HL-60 (cell line): ENCODE results near the gene CEACAM6.

Experiments used
- DNase-seq, 2 experiments: peaks; one replicate each; pipeline ENCODE4 v3.0.0-alpha.2; 2010 to 2020; ENCODE audit warnings: low read depth in 1 of 2, low spot score in 1 of 2
- H3K27ac ChIP-seq: fragments of 250-450 bp; sonication (Bioruptor Pico); replicated peaks from 2 replicates; pipeline ENCODE4 v1.5.1; 2020; ENCODE audit warnings: mild to moderate bottlenecking, moderate library complexity
- H3K27me3 ChIP-seq: fragments of 250-450 bp; sonication (Bioruptor Pico); 2 replicates; pipeline ENCODE4 v1.5.1; 2021; ENCODE audit warnings: mild to moderate bottlenecking, moderate library complexity; ENCODE audit not compliant: insufficient read depth, poor library complexity, severe bottlenecking
- H3K4me3 ChIP-seq: replicated peaks from 2 replicates; pipeline ENCODE4 v1.5.1; 2011; ENCODE audit warnings: mild to moderate bottlenecking, control low read depth, low read length; ENCODE audit not compliant: insufficient read depth
- CTCF ChIP-seq: IDR thresholded peaks from one replicate; pipeline ENCODE4 v1.5.1; 2011; ENCODE audit warnings: low read length, control low read depth, inconsistent platforms; ENCODE audit not compliant: insufficient read depth
- GABPA ChIP-seq: IDR thresholded peaks from 2 replicates; pipeline ENCODE4 v1.6.1; 2012; ENCODE audit warnings: low read depth
- POLR2AphosphoS5 ChIP-seq: IDR thresholded peaks from 2 replicates; pipeline ENCODE4 v1.6.1; 2012; ENCODE audit warnings: low read depth
- SPI1 ChIP-seq: IDR thresholded peaks from 2 replicates; pipeline ENCODE4 v1.6.1; 2012; ENCODE audit warnings: low read depth, mild to moderate bottlenecking, borderline replicate concordance
- TF ChIP-seq, protein P1 (sequence below): IDR thresholded peaks from 2 replicates; pipeline ENCODE4 v1.6.1; 2012; ENCODE audit warnings: low read depth; ENCODE audit not compliant: insufficient replicate concordance

The CEACAM6 gene

GRCh38 chr19:41792513-41793413 lies 37.4 kb downstream of the CEACAM6 start:
- DNase-seq = peak; percentile 59 to 69
- H3K4me3 ChIP-seq = no peak overlapping the region
- H3K27ac ChIP-seq = no peak overlapping the region
- no peak for TF ChIP-seq GABPA
- TF ChIP-seq CTCF = peak; percentile 69
- TF ChIP-seq SPI1 = peak; percentile 53; the same call in 1 of the 2 replicates
- no peaks in the 10 kb centered on the region for H3K27me3 ChIP-seq

- Histone ChIP-seq H3K27me3 (no peaks in the 10 kb centered on the region), H3K27ac (no peak overlapping the region), H3K4me3 (no peak overlapping the region)
- TF ChIP-seq GABPA (no peak), POLR2AphosphoS5 (no peak), CTCF (no peak), SPI1 (no peak)
- TF ChIP-seq, protein P1, sequence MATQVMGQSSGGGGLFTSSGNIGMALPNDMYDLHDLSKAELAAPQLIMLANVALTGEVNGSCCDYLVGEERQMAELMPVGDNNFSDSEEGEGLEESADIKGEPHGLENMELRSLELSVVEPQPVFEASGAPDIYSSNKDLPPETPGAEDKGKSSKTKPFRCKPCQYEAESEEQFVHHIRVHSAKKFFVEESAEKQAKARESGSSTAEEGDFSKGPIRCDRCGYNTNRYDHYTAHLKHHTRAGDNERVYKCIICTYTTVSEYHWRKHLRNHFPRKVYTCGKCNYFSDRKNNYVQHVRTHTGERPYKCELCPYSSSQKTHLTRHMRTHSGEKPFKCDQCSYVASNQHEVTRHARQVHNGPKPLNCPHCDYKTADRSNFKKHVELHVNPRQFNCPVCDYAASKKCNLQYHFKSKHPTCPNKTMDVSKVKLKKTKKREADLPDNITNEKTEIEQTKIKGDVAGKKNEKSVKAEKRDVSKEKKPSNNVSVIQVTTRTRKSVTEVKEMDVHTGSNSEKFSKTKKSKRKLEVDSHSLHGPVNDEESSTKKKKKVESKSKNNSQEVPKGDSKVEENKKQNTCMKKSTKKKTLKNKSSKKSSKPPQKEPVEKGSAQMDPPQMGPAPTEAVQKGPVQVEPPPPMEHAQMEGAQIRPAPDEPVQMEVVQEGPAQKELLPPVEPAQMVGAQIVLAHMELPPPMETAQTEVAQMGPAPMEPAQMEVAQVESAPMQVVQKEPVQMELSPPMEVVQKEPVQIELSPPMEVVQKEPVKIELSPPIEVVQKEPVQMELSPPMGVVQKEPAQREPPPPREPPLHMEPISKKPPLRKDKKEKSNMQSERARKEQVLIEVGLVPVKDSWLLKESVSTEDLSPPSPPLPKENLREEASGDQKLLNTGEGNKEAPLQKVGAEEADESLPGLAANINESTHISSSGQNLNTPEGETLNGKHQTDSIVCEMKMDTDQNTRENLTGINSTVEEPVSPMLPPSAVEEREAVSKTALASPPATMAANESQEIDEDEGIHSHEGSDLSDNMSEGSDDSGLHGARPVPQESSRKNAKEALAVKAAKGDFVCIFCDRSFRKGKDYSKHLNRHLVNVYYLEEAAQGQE = no peak
- no peak for DNase-seq
Measured at GRCh38 chr19:41793414-41793727, 38.0 kb downstream of the CEACAM6 start.

GRCh38 chr19:41795031-41795461 lies 39.7 kb downstream of the CEACAM6 start:
- Histone ChIP-seq H3K27me3 (no peaks in the 10 kb centered on the region), H3K4me3 (no peak overlapping the region), H3K27ac (no peak overlapping the region; the same call in 1 of the 2 replicates)
- TF ChIP-seq POLR2AphosphoS5 (no peak), CTCF (peak; percentile 77)
- peak; percentile 62 to 82 for DNase-seq

- Histone ChIP-seq H3K27me3 (no peaks in the 10 kb centered on the region), H3K27ac (peak within 1 kb of the TSS; percentile 79), H3K4me3 (peak within 1 kb of the TSS; percentile 13)
- DNase-seq = peak in 1 of 2 experiments; percentile 55
- no peak for TF ChIP-seq GABPA
- TF ChIP-seq CTCF = no peak
- TF ChIP-seq, protein P1 = no peak
Measured at GRCh38 chr19:41796362-41796761, 41.0 kb downstream of the CEACAM6 start, which contains the start of gene CEACAM3. Gene CEACAM3, plus strand, starts transcription at chr19:41796587. Its CDS starts 91 bp downstream, at chr19:41796678.
